HG03457 (cell line): ENCODE results near the gene ZG16B.

Experiments
- ATAC-seq: cut with Tn5 transposase; IDR thresholded peaks from one replicate; pipeline ENCODE4 v1.9.1; 2021; ENCODE audit warnings: moderate number of reproducible peaks; ENCODE audit not compliant: unreplicated experiment

ZG16B gene

GRCh38 chr16:2829501-2830354, at the start of gene ZG16B:
ZG16B (plus strand) TSS chr16:2830303; CDS start chr16:2830442, 139 bp downstream.
- no peak for ATAC-seq

DNA sequence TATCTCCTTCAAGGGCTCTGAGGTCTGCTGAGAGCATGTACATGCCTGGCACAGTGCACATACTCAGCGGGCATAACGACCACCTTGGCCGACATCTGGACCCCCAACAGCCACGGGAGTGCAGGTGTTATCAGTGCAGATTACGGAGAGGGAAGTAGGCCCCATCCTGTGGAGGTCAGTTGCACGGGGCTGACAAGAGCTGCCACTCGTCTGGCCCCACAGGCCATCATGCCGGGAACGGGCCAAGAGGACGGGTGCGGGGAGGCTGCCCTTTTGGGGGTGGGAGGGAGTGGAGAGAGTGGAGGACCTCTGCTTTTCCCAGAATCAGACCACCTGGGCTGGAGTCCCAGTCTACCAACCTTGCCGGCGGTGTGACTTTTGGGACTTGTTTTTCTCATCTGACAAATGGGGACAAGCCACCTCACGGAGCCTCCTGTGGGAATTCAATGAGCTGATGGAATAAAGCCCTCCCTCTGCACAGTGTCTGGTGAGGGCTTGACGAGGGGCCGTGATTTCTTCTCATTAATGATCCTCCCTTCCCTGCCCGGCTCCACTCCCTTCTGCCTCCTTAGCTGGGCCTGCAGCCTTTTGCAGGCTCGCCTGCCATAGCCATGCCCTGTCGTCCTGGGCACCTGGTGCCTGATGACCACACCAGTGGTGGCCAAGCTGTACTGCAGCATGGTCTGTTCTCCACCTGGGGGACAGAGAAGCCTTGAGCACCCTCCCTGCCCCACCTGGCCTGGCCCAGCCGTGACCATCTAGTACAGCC, 47.3 kb upstream of the ZG16B start:
- ATAC-seq = no peak

DNA sequence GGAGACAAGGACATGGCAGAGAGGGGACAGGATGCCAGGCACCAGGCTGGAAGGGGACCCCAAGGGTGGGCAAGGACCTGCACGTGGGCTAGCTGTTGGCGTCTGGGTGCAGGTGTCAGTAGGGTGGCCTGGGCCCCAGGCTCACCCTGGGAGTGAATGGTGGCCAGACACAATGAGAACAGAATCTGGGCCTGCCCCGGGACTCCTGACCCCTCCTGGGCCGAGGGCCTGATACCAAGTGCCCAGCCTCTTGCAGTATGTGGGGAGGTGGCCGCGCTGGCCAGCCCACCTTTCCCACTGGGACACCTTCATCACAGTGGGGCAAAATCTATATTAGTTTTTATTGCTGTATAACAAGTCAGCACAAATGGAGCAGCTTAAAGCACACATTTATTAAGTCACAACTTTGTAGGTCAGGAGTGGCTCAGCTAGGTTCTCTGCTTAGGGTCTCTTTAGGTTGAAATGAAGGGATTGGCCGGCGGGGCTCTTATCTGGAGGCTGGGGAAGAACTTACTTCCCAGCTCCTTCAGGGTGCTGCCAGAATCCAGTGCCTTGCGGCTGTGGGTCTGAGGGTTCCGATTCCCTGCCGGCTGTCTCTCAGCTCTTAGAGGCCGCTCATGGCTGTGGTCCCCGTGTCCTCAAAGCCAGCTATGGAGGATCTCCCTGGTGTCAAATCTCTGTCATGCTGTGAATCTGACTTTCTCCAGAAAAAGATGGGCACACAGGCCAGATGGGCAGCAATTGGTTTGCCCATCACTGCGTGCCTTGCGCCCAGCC, 46.3 kb upstream of the ZG16B start:
- ATAC-seq = no peak

- no peak for ATAC-seq
These were observed 45.6 kb upstream of the ZG16B start for GRCh38 chr16:2784358-2785100.

DNA sequence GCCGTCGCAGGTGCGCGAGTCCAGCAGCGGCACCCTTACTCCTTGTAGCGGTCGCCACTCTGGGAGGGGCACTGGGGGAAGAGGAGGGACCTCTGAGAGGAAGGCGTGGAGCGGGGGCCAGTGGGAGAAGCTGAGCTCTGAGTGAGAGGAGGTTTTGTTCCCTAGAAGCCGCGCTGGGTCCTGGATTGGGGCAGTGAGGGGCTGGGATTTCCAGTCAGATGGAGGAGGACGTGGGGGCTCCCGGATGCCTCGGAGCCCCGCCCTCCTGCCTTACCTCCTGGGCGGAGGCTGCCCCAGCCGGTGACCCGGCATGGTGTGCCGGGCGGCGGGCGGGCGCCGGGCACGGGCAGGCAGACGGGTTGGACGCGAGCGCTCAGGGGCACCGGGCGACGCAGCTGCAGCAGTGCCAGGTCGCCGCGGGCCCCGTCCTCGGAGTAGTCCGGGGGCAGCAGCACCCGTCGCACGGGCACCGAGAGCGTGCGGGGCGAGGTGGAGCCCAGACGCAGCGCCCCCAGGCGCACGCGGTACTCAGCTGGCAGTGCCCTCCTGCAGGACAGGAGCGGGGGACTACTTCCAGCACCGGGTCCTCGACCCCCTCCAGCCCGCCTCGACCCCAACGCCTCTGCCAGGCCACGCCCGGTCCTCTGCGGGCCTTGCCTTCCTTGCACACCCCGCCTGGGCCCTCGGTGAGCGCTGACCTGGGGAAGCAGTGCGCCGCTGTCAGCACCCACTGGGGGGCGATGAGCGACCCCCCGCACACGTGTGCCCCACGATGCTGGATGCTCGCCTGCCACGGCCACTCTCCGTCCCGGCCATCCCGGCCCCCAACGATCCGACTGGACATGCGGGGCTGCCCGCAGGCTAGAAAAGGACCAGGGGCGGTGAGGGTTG, 44.8 kb upstream of the ZG16B start:
- no peak for ATAC-seq

DNA sequence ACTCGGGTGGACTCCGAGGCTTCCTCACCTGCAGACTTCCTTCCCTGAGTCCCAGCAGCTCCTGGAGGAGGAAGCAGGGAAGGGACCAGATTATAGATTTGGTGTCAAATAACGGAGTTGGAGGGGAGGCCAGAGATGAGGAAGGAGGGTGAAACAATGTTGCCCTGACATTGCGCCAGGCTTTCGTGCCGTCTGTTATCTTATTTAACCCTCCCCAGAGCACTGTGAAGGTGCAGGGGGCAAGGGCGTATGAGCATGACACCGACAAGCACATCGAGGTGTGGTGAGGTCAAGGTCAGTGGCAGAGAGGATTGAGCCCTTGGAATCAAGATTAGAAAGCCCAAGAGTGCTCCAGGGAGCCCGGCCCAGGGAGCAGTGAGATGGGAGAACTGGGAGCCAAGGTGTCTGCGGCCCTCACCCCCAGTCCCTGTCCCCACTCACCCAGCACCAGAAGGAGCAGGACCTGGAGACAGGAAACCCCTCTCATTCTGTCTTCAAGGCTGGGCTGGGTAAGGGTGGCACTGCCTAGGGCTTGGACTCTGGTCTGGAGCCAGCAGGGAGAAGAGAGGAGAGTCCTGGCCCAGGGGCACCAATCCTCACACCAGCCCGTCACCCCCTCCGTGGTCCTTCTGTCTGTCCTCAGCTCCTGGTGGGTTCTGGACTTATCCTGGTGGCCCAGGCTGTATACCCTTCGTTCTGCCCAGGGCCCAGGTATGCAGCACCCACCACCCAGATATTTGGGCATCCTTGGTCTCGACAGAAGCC, 43.9 kb upstream of the ZG16B start:
- no peak for ATAC-seq

DNA sequence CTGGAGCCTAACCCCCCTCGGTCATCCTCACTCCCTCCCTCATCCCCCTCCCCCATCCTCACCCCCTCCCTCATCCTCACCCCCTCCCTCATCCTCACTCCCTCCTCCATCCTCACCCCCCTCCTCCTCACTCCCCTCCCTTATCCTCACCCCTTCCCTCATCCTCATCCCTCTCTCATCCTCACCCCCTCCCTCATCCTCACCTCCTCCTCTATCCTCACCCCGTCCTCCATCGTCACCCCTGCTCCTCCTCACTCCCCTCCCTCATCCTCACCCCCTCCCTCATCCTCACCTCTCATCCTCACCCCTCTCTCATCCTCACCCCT, 43.3 kb upstream of the ZG16B start:
- no peak for ATAC-seq

- ATAC-seq = no peak
These were observed 42.7 kb upstream of the ZG16B start, which contains the start of gene PRSS33 for GRCh38 chr16:2787406-2787805. PRSS33 (minus strand) TSS chr16:2787560; CDS start chr16:2786547, 1,013 bp downstream.

- ATAC-seq = no peak
These were observed 42.1 kb upstream of the ZG16B start for GRCh38 chr16:2787961-2788360.

- no peak for ATAC-seq
These were observed 39.5 kb upstream of the ZG16B start for GRCh38 chr16:2790631-2791030.

- ATAC-seq = no peak
These were observed 38.9 kb upstream of the ZG16B start for GRCh38 chr16:2791174-2791573.

GRCh38 chr16:2792940-2793339, 37.2 kb upstream of the ZG16B start:
- ATAC-seq = no peak

GRCh38 chr16:2795395-2796143, 34.5 kb upstream of the ZG16B start:
- no peak for ATAC-seq

- ATAC-seq = no peak
These were observed 31.3 kb upstream of the ZG16B start for GRCh38 chr16:2798723-2799204.

- ATAC-seq = no peak
These were observed 30.8 kb upstream of the ZG16B start for GRCh38 chr16:2799205-2799858.

DNA sequence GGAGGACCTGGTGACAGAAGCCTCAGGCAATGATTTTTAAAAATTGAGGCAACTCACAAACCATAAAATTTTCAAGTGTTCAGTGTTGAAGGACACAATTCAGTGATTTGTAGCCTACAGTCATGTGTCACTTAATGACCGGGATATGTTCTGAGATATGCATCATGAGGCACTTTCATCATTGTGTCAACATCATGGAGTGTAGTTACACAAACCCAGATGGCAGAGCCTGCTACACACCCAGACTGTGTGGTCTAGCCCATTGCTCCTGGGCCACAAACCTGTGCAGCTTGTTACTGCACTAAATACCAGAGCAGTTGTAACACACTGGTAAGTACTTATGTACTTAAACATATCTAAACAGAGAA, 30.3 kb upstream of the ZG16B start:
- no peak for ATAC-seq

GRCh38 chr16:2803545-2804195, 26.4 kb upstream of the ZG16B start:
- no peak for ATAC-seq
